ENCODE data around the gene SLC30A9.

SLC30A9 gene

GRCh38 chr4:41964401-41964800 is 25.9 kb upstream of the SLC30A9 start:
- CTCF ChIA-PET: interaction anchor here (0.6 to 1.1 kb wide), 3 partner anchors 9 to 271 kb away, joined by 3 to 4 read pairs (median 3); no protein-coding TSS in a partner anchor
- no peaks in the 10 kb centered on the region for H3K9me3 ChIP-seq (ENCODE audit: control insufficient read depth, insufficient read depth, low read depth, low read length)
- TF ChIP-seq FEZF1 (tag by site-specific recombination; IDR thresholded peaks at IDR 0.05): no peak
- TF ChIP-seq, protein P1, sequence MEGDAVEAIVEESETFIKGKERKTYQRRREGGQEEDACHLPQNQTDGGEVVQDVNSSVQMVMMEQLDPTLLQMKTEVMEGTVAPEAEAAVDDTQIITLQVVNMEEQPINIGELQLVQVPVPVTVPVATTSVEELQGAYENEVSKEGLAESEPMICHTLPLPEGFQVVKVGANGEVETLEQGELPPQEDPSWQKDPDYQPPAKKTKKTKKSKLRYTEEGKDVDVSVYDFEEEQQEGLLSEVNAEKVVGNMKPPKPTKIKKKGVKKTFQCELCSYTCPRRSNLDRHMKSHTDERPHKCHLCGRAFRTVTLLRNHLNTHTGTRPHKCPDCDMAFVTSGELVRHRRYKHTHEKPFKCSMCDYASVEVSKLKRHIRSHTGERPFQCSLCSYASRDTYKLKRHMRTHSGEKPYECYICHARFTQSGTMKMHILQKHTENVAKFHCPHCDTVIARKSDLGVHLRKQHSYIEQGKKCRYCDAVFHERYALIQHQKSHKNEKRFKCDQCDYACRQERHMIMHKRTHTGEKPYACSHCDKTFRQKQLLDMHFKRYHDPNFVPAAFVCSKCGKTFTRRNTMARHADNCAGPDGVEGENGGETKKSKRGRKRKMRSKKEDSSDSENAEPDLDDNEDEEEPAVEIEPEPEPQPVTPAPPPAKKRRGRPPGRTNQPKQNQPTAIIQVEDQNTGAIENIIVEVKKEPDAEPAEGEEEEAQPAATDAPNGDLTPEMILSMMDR (tag by site-specific recombination; IDR thresholded peaks at IDR 0.05): no peak
- TF ChIP-seq SCRT1 (tag by site-specific recombination; IDR thresholded peaks at IDR 0.05; ENCODE audit: borderline replicate concordance): no peak
- TF ChIP-seq ZNF792 (tag by site-specific recombination; IDR thresholded peaks at IDR 0.05): no peak
- TF ChIP-seq ZNF677 (tag by site-specific recombination; IDR thresholded peaks at IDR 0.05): no peak
- no peak for TF ChIP-seq ZNF341 (tag by site-specific recombination; IDR thresholded peaks at IDR 0.05; ENCODE audit: low read depth)
- no peak for TF ChIP-seq OVOL3 (tag by site-specific recombination; IDR thresholded peaks at IDR 0.05)
- no peak for TF ChIP-seq ZNF701 (tag by site-specific recombination; IDR thresholded peaks at IDR 0.05)
- TF ChIP-seq ZBTB10 (tag by site-specific recombination; IDR thresholded peaks at IDR 0.05): no peak
- no peak for TF ChIP-seq ZNF561 (tag by site-specific recombination; IDR thresholded peaks at IDR 0.05; ENCODE audit: borderline replicate concordance)
- no peak for TF ChIP-seq ZNF292 (tag by site-specific recombination; IDR thresholded peaks at IDR 0.05; ENCODE audit: borderline replicate concordance, low read depth)
- TF ChIP-seq ZFHX2 (tag by site-specific recombination; conservative IDR thresholded peaks at IDR 0.05): no peak
- TF ChIP-seq, protein P2, sequence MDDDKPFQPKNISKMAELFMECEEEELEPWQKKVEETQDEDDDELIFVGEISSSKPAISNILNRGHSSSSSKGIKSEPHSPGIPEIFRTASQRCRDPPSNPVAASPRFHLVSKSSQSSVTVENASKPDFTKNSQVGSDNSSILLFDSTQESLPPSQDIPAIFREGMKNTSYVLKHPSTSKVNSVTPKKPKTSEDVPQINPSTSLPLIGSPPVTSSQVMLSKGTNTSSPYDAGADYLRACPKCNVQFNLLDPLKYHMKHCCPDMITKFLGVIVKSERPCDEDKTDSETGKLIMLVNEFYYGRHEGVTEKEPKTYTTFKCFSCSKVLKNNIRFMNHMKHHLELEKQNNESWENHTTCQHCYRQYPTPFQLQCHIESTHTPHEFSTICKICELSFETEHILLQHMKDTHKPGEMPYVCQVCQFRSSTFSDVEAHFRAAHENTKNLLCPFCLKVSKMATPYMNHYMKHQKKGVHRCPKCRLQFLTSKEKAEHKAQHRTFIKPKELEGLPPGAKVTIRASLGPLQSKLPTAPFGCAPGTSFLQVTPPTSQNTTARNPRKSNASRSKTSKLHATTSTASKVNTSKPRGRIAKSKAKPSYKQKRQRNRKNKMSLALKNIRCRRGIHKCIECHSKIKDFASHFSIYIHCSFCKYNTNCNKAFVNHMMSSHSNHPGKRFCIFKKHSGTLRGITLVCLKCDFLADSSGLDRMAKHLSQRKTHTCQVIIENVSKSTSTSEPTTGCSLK (tag by site-specific recombination; IDR thresholded peaks at IDR 0.05): no peak
- TF ChIP-seq ZNF423 (tag by site-specific recombination; IDR thresholded peaks at IDR 0.05): no peak
- no peaks in the 10 kb centered on the region for H3K36me3 ChIP-seq (ENCODE audit: control insufficient read depth in 2 of 2, insufficient read depth in 1 of 2, low read length in 2 of 2)
- POLR2A ChIA-PET: interaction anchor here (0.7 kb wide), 1 partner anchor 56 kb away, joined by 7 read pairs; no protein-coding TSS in a partner anchor
- H3K4me1 ChIP-seq (ENCODE audit: control insufficient read depth, insufficient read depth, low read length): no peaks in the 10 kb centered on the region
- H3K27ac ChIP-seq (ENCODE audit: extremely low read depth, low read depth, low read length): no peak overlapping the region
- H3K4me3 ChIP-seq (ENCODE audit: low read depth, low read length): no peak overlapping the region

GRCh38 chr4:41967392-41967791 is 22.9 kb upstream of the SLC30A9 start:
- H3K4me1 ChIP-seq (ENCODE audit: control insufficient read depth, insufficient read depth, low read length): no peaks in the 10 kb centered on the region
- ChIA-PET CTCF (interaction anchor here (0.6 to 2.5 kb wide), 5 partner anchors 10 to 508 kb away, joined by 3 to 13 read pairs (median 4); no protein-coding TSS in a partner anchor), POLR2A (no interaction called here)
- TF ChIP-seq REPIN1 (tag by site-specific recombination; IDR thresholded peaks at IDR 0.05; ENCODE audit: low read depth) (no peak), HOXA7 (CRISPR knock-in tag; IDR thresholded peaks at IDR 0.05; ENCODE audit: borderline replicate concordance) (no peak), ZNF785 (tag by site-specific recombination; IDR thresholded peaks at IDR 0.05) (no peak)
- TF ChIP-seq, protein P3, sequence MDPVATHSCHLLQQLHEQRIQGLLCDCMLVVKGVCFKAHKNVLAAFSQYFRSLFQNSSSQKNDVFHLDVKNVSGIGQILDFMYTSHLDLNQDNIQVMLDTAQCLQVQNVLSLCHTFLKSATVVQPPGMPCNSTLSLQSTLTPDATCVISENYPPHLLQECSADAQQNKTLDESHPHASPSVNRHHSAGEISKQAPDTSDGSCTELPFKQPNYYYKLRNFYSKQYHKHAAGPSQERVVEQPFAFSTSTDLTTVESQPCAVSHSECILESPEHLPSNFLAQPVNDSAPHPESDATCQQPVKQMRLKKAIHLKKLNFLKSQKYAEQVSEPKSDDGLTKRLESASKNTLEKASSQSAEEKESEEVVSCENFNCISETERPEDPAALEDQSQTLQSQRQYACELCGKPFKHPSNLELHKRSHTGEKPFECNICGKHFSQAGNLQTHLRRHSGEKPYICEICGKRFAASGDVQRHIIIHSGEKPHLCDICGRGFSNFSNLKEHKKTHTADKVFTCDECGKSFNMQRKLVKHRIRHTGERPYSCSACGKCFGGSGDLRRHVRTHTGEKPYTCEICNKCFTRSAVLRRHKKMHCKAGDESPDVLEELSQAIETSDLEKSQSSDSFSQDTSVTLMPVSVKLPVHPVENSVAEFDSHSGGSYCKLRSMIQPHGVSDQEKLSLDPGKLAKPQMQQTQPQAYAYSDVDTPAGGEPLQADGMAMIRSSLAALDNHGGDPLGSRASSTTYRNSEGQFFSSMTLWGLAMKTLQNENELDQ (tag by site-specific recombination; IDR thresholded peaks at IDR 0.05; ENCODE audit: low read depth): no peak
- no peak overlapping the region for H3K27ac ChIP-seq (ENCODE audit: extremely low read depth, low read depth, low read length)
- H3K36me3 ChIP-seq (ENCODE audit: control insufficient read depth in 2 of 2, insufficient read depth in 1 of 2, low read length in 2 of 2): no peaks in the 10 kb centered on the region
- no peaks in the 10 kb centered on the region for H3K9me3 ChIP-seq (ENCODE audit: control insufficient read depth, insufficient read depth, low read depth, low read length)
- H3K4me3 ChIP-seq (ENCODE audit: low read depth, low read length): no peak overlapping the region

Measured in HEK293 (cell line).